ENCODE data around the gene SLC25A17.
"Not testable (repeated sequence)": the region's sequence is repeated elsewhere in the genome, so short reads cannot be mapped to it uniquely, and the experiment has no call there.

The SLC25A17 gene

GRCh38 chr22:40791241-40791640, 27.9 kb downstream of the SLC25A17 start:
- H3K27me3 ChIP-seq (ENCODE audit: insufficient read depth, low read length), result no peaks in the 10 kb centered on the region
- H3K4me1 ChIP-seq (ENCODE audit: insufficient read depth, low read length), result peaks cover 6% of the 10 kb centered on the region; the same call in 1 of the 2 replicates
- no peaks in the 10 kb centered on the region for H3K9me3 ChIP-seq (ENCODE audit: insufficient read depth, low read depth, low read length)
- H3K9ac ChIP-seq (ENCODE audit: low read depth, low read length), result no peak overlapping the region
- H3K36me3 ChIP-seq (ENCODE audit: insufficient read depth, low read length), result peaks cover 71% of the 10 kb centered on the region
- no peak overlapping the region for H3K4me3 ChIP-seq (ENCODE audit: low read length)
- no peak overlapping the region for H3K27ac ChIP-seq (ENCODE audit: low read depth, low read length)

- Histone ChIP-seq H3K4me3 (ENCODE audit: low read length) (no peak overlapping the region), H3K9ac (ENCODE audit: low read depth, low read length) (no peak overlapping the region), H3K27me3 (ENCODE audit: insufficient read depth, low read length) (no peaks in the 10 kb centered on the region), H3K36me3 (ENCODE audit: insufficient read depth, low read length) (peaks cover 70% of the 10 kb centered on the region), H3K4me1 (ENCODE audit: insufficient read depth, low read length) (peaks cover 6% of the 10 kb centered on the region; the same call in 1 of the 2 replicates), H3K27ac (ENCODE audit: low read depth, low read length) (no peak overlapping the region), H3K9me3 (ENCODE audit: insufficient read depth, low read depth, low read length) (no peaks in the 10 kb centered on the region)
- 96% methylated on average over 22 of the region's 22 CpGs for WGBS
Observed at GRCh38 chr22:40789131-40789530, 30.0 kb downstream of the SLC25A17 start.

DNA sequence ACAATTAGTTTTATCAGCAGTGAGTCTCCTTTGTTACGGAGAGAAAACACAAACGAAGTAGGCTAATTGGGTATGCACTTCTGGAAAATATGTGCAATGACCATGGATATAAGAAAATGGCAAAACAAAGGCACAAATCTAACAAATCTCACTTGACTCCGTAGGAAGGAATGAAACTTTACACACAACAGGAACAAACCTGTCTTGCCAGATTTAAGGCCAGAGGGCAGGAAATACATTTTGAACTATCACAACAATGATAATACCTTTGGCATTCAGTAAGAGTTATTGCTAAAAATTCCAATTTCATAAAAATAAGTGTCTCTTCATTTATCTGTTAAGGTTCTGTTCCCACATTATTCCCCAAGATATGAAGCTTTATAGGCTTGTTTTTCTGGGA, 36.6 kb downstream of the SLC25A17 start:
- WGBS, result 97% methylated on average over 3 of the region's 3 CpGs
- H3K4me1 ChIP-seq (ENCODE audit: insufficient read depth, low read length), result no peaks in the 10 kb centered on the region
- no peak overlapping the region for H3K4me3 ChIP-seq (ENCODE audit: low read length)
- H3K9ac ChIP-seq (ENCODE audit: low read depth, low read length), result no peak overlapping the region
- H3K27ac ChIP-seq (ENCODE audit: low read depth, low read length), result no peak overlapping the region
- no peaks in the 10 kb centered on the region for H3K9me3 ChIP-seq (ENCODE audit: insufficient read depth, low read depth, low read length)
- no peaks in the 10 kb centered on the region for H3K27me3 ChIP-seq (ENCODE audit: insufficient read depth, low read length)
- H3K36me3 ChIP-seq (ENCODE audit: insufficient read depth, low read length), result peaks cover 61% of the 10 kb centered on the region

GRCh38 chr22:40781749-40782148, 37.4 kb downstream of the SLC25A17 start:
- H3K4me1 ChIP-seq (ENCODE audit: insufficient read depth, low read length); H3K27me3 ChIP-seq (ENCODE audit: insufficient read depth, low read length); H3K9ac ChIP-seq (ENCODE audit: low read depth, low read length); H3K27ac ChIP-seq (ENCODE audit: low read depth, low read length); H3K9me3 ChIP-seq (ENCODE audit: insufficient read depth, low read depth, low read length); H3K4me3 ChIP-seq (ENCODE audit: low read length): not testable (repeated sequence)
- 96% methylated on average over 14 of the region's 14 CpGs for WGBS
- peaks cover 60% of the 10 kb centered on the region for H3K36me3 ChIP-seq (ENCODE audit: insufficient read depth, low read length)

- H3K27ac ChIP-seq (ENCODE audit: low read depth, low read length), result no peak overlapping the region
- H3K9ac ChIP-seq (ENCODE audit: low read depth, low read length), result no peak overlapping the region
- no peak overlapping the region for H3K4me3 ChIP-seq (ENCODE audit: low read length)
- no peaks in the 10 kb centered on the region for H3K9me3 ChIP-seq (ENCODE audit: insufficient read depth, low read depth, low read length)
- H3K27me3 ChIP-seq (ENCODE audit: insufficient read depth, low read length), result no peaks in the 10 kb centered on the region
- H3K4me1 ChIP-seq (ENCODE audit: insufficient read depth, low read length), result no peaks in the 10 kb centered on the region
- WGBS, result 95% methylated on average over 5 of the region's 6 CpGs
- peaks cover 66% of the 10 kb centered on the region for H3K36me3 ChIP-seq (ENCODE audit: insufficient read depth, low read length)
Observed at GRCh38 chr22:40769761-40770160, 49.4 kb downstream of the SLC25A17 start.

GRCh38 chr22:40768206-40768605, 50.9 kb downstream of the SLC25A17 start:
- H3K9ac ChIP-seq (ENCODE audit: low read depth, low read length), result no peak overlapping the region
- no peak overlapping the region for H3K27ac ChIP-seq (ENCODE audit: low read depth, low read length)
- no peak overlapping the region for H3K4me3 ChIP-seq (ENCODE audit: low read length)
- WGBS, result 88% methylated on average over 1 of the region's 1 CpG
- peaks cover 52% of the 10 kb centered on the region for H3K36me3 ChIP-seq (ENCODE audit: insufficient read depth, low read length)
- no peaks in the 10 kb centered on the region for H3K4me1 ChIP-seq (ENCODE audit: insufficient read depth, low read length)
- H3K27me3 ChIP-seq (ENCODE audit: insufficient read depth, low read length), result no peaks in the 10 kb centered on the region
- no peaks in the 10 kb centered on the region for H3K9me3 ChIP-seq (ENCODE audit: insufficient read depth, low read depth, low read length)

DNA sequence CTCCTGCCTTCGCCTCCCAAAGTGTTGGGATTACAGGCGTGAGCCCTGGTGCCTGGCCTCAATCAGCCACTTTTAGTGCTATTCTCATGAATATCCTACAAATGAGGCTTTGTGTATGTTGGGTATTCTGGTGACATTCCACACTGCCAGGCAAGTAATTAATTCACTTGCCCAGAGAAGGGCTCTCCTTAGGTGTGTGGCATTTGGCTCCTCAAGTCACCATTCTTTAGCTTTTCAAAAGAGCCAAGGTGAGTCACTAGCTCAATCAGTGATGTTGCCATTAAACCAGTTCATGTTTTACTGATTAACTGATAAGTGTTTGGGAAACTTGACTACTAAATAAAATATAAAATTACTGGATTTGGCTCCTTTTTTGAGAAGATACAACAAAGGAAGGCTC, 52.2 kb downstream of the SLC25A17 start:
- Histone ChIP-seq H3K9ac (ENCODE audit: low read depth, low read length) (no peak overlapping the region), H3K27me3 (ENCODE audit: insufficient read depth, low read length) (no peaks in the 10 kb centered on the region), H3K4me3 (ENCODE audit: low read length) (no peak overlapping the region), H3K36me3 (ENCODE audit: insufficient read depth, low read length) (peaks cover 40% of the 10 kb centered on the region), H3K9me3 (ENCODE audit: insufficient read depth, low read depth, low read length) (no peaks in the 10 kb centered on the region), H3K4me1 (ENCODE audit: insufficient read depth, low read length) (no peaks in the 10 kb centered on the region), H3K27ac (ENCODE audit: low read depth, low read length) (no peak overlapping the region)
- WGBS, result 89% methylated on average over 2 of the region's 2 CpGs

DNA sequence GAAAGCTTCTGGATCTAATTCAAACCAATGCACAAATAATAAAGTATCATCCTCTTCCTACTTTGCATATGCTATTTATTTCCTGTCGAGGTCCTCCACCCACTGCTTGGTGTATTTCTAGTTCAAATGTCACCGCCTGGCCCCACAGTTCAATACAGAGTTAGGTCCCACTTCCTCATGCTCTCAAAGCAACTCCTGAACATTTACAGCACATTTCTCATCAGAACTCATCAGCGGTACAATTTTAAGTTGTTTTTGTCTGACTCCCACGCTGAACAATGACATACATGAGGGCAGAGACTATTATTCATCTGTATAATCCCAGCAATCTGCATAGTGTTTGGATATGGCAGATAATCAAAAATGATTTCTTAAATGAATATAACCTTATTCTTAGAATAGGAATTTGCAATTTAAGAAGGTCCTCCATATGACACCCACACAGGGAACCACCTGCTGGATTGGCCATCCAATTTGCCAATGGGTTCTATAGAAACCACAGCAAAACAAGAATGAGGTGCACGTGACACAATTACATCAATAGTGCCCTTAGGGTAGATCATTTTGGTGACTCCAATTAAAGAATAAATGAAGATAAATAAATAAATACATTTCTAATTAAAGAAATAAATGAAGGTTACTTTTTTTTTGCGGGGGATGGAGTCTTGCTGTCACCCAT, 54.2 kb downstream of the SLC25A17 start:
- Histone ChIP-seq H3K4me1 (ENCODE audit: insufficient read depth, low read length) (no peaks in the 10 kb centered on the region), H3K4me3 (ENCODE audit: low read length) (no peak overlapping the region), H3K9ac (ENCODE audit: low read depth, low read length) (no peak overlapping the region), H3K27me3 (ENCODE audit: insufficient read depth, low read length) (no peaks in the 10 kb centered on the region), H3K27ac (ENCODE audit: low read depth, low read length) (no peak overlapping the region), H3K9me3 (ENCODE audit: insufficient read depth, low read depth, low read length) (no peaks in the 10 kb centered on the region), H3K36me3 (ENCODE audit: insufficient read depth, low read length) (peaks cover 20% of the 10 kb centered on the region)
- WGBS, result 95% methylated on average over 6 of the region's 6 CpGs

- no peak overlapping the region for H3K27ac ChIP-seq (ENCODE audit: low read depth, low read length)
- no peak overlapping the region for H3K9ac ChIP-seq (ENCODE audit: low read depth, low read length)
- no peaks in the 10 kb centered on the region for H3K36me3 ChIP-seq (ENCODE audit: insufficient read depth, low read length)
- 94% methylated on average over 6 of the region's 6 CpGs for WGBS
- H3K4me1 ChIP-seq (ENCODE audit: insufficient read depth, low read length), result no peaks in the 10 kb centered on the region
- H3K4me3 ChIP-seq (ENCODE audit: low read length), result no peak overlapping the region
- no peaks in the 10 kb centered on the region for H3K9me3 ChIP-seq (ENCODE audit: insufficient read depth, low read depth, low read length)
- no peaks in the 10 kb centered on the region for H3K27me3 ChIP-seq (ENCODE audit: insufficient read depth, low read length)
Observed at GRCh38 chr22:40759294-40759840, 59.8 kb downstream of the SLC25A17 start.

GRCh38 chr22:40758851-40759250, 60.3 kb downstream of the SLC25A17 start:
- not testable (repeated sequence) for H3K9me3 ChIP-seq (ENCODE audit: insufficient read depth, low read depth, low read length); H3K36me3 ChIP-seq (ENCODE audit: insufficient read depth, low read length); H3K4me3 ChIP-seq (ENCODE audit: low read length); H3K4me1 ChIP-seq (ENCODE audit: insufficient read depth, low read length); H3K27ac ChIP-seq (ENCODE audit: low read depth, low read length); H3K27me3 ChIP-seq (ENCODE audit: insufficient read depth, low read length); H3K9ac ChIP-seq (ENCODE audit: low read depth, low read length)
- WGBS, result 92% methylated on average over 13 of the region's 13 CpGs

GRCh38 chr22:40758390-40758789, 60.8 kb downstream of the SLC25A17 start:
- Histone ChIP-seq H3K27ac (ENCODE audit: low read depth, low read length) (no peak overlapping the region), H3K4me3 (ENCODE audit: low read length) (no peak overlapping the region), H3K27me3 (ENCODE audit: insufficient read depth, low read length) (no peaks in the 10 kb centered on the region), H3K9ac (ENCODE audit: low read depth, low read length) (no peak overlapping the region), H3K9me3 (ENCODE audit: insufficient read depth, low read depth, low read length) (peaks cover 4% of the 10 kb centered on the region; the same call in 1 of the 2 replicates), H3K4me1 (ENCODE audit: insufficient read depth, low read length) (no peaks in the 10 kb centered on the region), H3K36me3 (ENCODE audit: insufficient read depth, low read length) (no peaks in the 10 kb centered on the region)
- 96% methylated on average over 3 of the region's 3 CpGs for WGBS

GRCh38 chr22:40757071-40757470, 62.1 kb downstream of the SLC25A17 start:
- Histone ChIP-seq H3K9me3 (ENCODE audit: insufficient read depth, low read depth, low read length) (peaks cover 7% of the 10 kb centered on the region; the same call in 1 of the 2 replicates), H3K27ac (ENCODE audit: low read depth, low read length) (no peak overlapping the region), H3K4me1 (ENCODE audit: insufficient read depth, low read length) (no peaks in the 10 kb centered on the region), H3K9ac (ENCODE audit: low read depth, low read length) (no peak overlapping the region), H3K4me3 (ENCODE audit: low read length) (no peak overlapping the region), H3K36me3 (ENCODE audit: insufficient read depth, low read length) (no peaks in the 10 kb centered on the region), H3K27me3 (ENCODE audit: insufficient read depth, low read length) (no peaks in the 10 kb centered on the region)
- WGBS, result 90% methylated on average over 3 of the region's 3 CpGs
